Prostate gland (tissue), 2 donors: ENCODE measurements around the gene MUSK.

Experiments used
- POLR2A ChIP-seq: fragments of 450-650 bp; IDR thresholded peaks from one replicate; pipeline ENCODE4 v1.6.1; 2016; ENCODE audit warnings: antibody characterized with exemption, mild to moderate bottlenecking
- POLR2AphosphoS5 ChIP-seq: sonication (generic); formaldehyde crosslinking; IDR thresholded peaks from one replicate; pipeline ENCODE4 v1.6.1; 2017; ENCODE audit warnings: antibody characterized with exemption
- TF ChIP-seq, protein P1 (sequence below), 4 experiments: fragments of 200-600 bp in 2 of 4; fragments of 450-650 bp in 2 of 4; sonication (generic) in 2 of 4; IDR thresholded peaks; 1 replicate in 3 of 4; 2 replicates in 1 of 4; pipeline ENCODE4 v1.5.1; 2016 to 2019; ENCODE audit warnings: antibody characterized with exemption in 4 of 4, mild to moderate bottlenecking in 2 of 4, moderate library complexity in 2 of 4

DNA sequence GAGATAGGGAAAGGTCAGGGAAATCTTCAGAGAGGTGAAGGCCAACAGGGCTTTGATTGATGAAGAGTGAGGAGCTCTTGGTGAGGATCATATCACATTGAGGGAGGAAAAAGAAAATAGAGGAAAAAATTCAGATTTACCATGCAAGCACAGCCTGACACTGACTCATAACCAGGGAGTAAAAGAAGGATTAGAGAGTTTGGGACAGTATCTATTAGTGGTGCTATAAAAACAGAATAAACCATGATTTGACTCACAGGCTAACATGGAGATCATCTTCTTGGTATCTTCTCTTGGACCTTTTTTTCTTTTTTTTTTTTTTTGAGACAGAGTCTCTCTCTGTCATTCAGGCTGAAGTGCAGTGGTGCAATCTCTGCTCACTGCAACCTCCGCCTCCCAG, 44.4 kb downstream of the MUSK start:
- TF ChIP-seq, protein P1, sequence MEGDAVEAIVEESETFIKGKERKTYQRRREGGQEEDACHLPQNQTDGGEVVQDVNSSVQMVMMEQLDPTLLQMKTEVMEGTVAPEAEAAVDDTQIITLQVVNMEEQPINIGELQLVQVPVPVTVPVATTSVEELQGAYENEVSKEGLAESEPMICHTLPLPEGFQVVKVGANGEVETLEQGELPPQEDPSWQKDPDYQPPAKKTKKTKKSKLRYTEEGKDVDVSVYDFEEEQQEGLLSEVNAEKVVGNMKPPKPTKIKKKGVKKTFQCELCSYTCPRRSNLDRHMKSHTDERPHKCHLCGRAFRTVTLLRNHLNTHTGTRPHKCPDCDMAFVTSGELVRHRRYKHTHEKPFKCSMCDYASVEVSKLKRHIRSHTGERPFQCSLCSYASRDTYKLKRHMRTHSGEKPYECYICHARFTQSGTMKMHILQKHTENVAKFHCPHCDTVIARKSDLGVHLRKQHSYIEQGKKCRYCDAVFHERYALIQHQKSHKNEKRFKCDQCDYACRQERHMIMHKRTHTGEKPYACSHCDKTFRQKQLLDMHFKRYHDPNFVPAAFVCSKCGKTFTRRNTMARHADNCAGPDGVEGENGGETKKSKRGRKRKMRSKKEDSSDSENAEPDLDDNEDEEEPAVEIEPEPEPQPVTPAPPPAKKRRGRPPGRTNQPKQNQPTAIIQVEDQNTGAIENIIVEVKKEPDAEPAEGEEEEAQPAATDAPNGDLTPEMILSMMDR (IDR thresholded peaks at IDR 0.05): no peak
- no peak for TF ChIP-seq POLR2A
- no peak for TF ChIP-seq POLR2AphosphoS5
